HepG2 (cell line): ENCODE measurements around the gene NOX3. TPM values are rescaled to one million over a fixed set of nuclear protein-coding genes. Genes with fewer than 3 reads are reported as not detected.

Experiments
- ATAC-seq: fragments of 200-7000 bp; cut with Tn5 transposase; 3 replicates; pipeline ENCODE4 v1.9.1; 2020; ENCODE audit warnings: mild to moderate bottlenecking, moderate library complexity
- BruUV-seq: library from RNA; stranded (reverse); fragments of 400-500 nt; replicated peaks from 2 replicates; lab custom pipeline; 2021; lab: Mats Ljungman, UMichigan
- CTCF ChIA-PET: fragments of 300-600 bp; formaldehyde crosslinking; extraction: SDS; loops from one replicate; lab custom pipeline; 2021; ENCODE audit warnings: low total read pairs, inconsistent platforms, low intra/inter-chr PET ratio; lab: Yijun Ruan, JAX
- POLR2A ChIA-PET: fragments of 350-600 bp; sonication (Branson Sonifier 250); formaldehyde crosslinking; loops from one replicate; lab custom pipeline; 2020; ENCODE audit warnings: antibody characterized with exemption, inconsistent platforms; lab: Yijun Ruan, JAX
- DNase-seq: peaks from one replicate; pipeline ENCODE4 v3.0.0-alpha.2; 2015; ENCODE audit warnings: low spot score
- FAIRE-seq: peaks from 3 replicates; lab custom pipeline; 2011; peaks lifted over from hg19 to GRCh38; lab: Jason Lieb, UNC
- H2AFZ ChIP-seq: one replicate; pipeline ENCODE4 v1.6.1; 2011; ENCODE audit warnings: low read length, inconsistent platforms
- H3K27ac ChIP-seq: fragments of 300-600 bp; 3 replicates; pipeline ENCODE4 v1.8.0; 2011; ENCODE audit warnings: mixed run types, mild to moderate bottlenecking, mixed read lengths, low read length, inconsistent platforms; ENCODE audit not compliant: insufficient read depth; ENCODE audit errors: extremely low read length
- H3K27me3 ChIP-seq, 2 experiments: fragments of 200-600 bp in 1 of 2; 2 replicates in 1 of 2; 3 replicates in 1 of 2; pipeline versions ENCODE4 v1.6.0 to v1.8.0; 2011; ENCODE audit warnings: low read length in 2 of 2, mild to moderate bottlenecking in 2 of 2, moderate library complexity in 2 of 2, inconsistent platforms in 1 of 2; ENCODE audit not compliant: insufficient read depth in 2 of 2, control insufficient read depth in 1 of 2
- H3K36me3 ChIP-seq, 2 experiments: fragments of 200-600 bp in 1 of 2; replicated peaks in 1 of 2; 2 replicates in 1 of 2; 3 replicates in 1 of 2; pipeline versions ENCODE4 v1.5.1 to v1.8.0; 2011; ENCODE audit warnings: low read length in 2 of 2, inconsistent platforms in 1 of 2; ENCODE audit not compliant: insufficient read depth in 2 of 2, control insufficient read depth in 1 of 2
- H3K4me1 ChIP-seq: 2 replicates; pipeline ENCODE4 v1.5.1; 2012; ENCODE audit warnings: low read length, inconsistent platforms; ENCODE audit not compliant: insufficient read depth
- H3K4me2 ChIP-seq: 2 replicates; pipeline ENCODE4 v1.6.0; 2011; ENCODE audit warnings: low read depth, low read length, inconsistent platforms
- H3K4me3 ChIP-seq, 3 experiments: fragments of 200-600 bp in 1 of 3; sonication (generic), shearing (Covaris generic) in 1 of 3; replicated peaks in 1 of 3; 2 replicates each; pipeline ENCODE4 v1.5.1; 2011 to 2016; ENCODE audit warnings: low read length in 3 of 3, inconsistent platforms in 2 of 3, low read depth in 2 of 3, mild to moderate bottlenecking in 2 of 3, control low read depth in 1 of 3, mixed read lengths in 1 of 3; ENCODE audit not compliant: insufficient read depth in 1 of 3
- H3K79me2 ChIP-seq: one replicate; pipeline ENCODE4 v1.6.1; 2011; ENCODE audit warnings: low read length, inconsistent platforms; ENCODE audit not compliant: insufficient read depth
- H3K9ac ChIP-seq: 2 replicates; pipeline ENCODE4 v1.6.0; 2011; ENCODE audit warnings: mild to moderate bottlenecking, low read depth, low read length, inconsistent platforms; ENCODE audit not compliant: insufficient read depth
- H3K9me3 ChIP-seq: 2 replicates; pipeline ENCODE4 v1.5.1; 2012; ENCODE audit warnings: mild to moderate bottlenecking, low read length
- H4K20me1 ChIP-seq: 2 replicates; pipeline ENCODE4 v1.6.0; 2011; ENCODE audit warnings: inconsistent platforms, mild to moderate bottlenecking, low read length, moderate library complexity; ENCODE audit not compliant: insufficient read depth
- CC2D1A ChIP-seq: sonication (generic); formaldehyde crosslinking; IDR thresholded peaks from 2 replicates; pipeline ENCODE4 v1.8.1; 2023; ENCODE audit warnings: mild to moderate bottlenecking, missing genetic modification reagents
- JUN ChIP-seq: sonication (generic); formaldehyde crosslinking; IDR thresholded peaks from 2 replicates; pipeline ENCODE4 v1.4.0; 2020; ENCODE audit warnings: mild to moderate bottlenecking, missing genetic modification reagents
- KDM3A ChIP-seq: IDR thresholded peaks from 2 replicates; pipeline ENCODE4 v1.6.1; 2018; ENCODE audit warnings: low read depth, missing compliant biosample characterization
- KLF9 ChIP-seq: IDR thresholded peaks from 2 replicates; pipeline ENCODE4 v1.6.1; 2016; ENCODE audit warnings: low read depth
- MAFF ChIP-seq: IDR thresholded peaks from 2 replicates; pipeline ENCODE4 v1.6.1; 2011; ENCODE audit warnings: low read depth, low read length, improper control_type of control experiment
- PHF5A ChIP-seq: IDR thresholded peaks from one replicate; pipeline ENCODE4 v1.6.1; 2018; ENCODE audit warnings: low read depth, missing genetic modification reagents; ENCODE audit not compliant: unreplicated experiment
- SOX5 ChIP-seq: IDR thresholded peaks from 2 replicates; pipeline ENCODE4 v1.6.1; 2016; ENCODE audit warnings: borderline replicate concordance
- SOX6 ChIP-seq, 2 experiments: fragments of 450-650 bp in 1 of 2; sonication (generic) in 1 of 2; formaldehyde crosslinking in 1 of 2; IDR thresholded peaks; 2 replicates each; pipeline versions ENCODE4 v1.4.0 to v1.6.1; 2017 to 2020; ENCODE audit warnings: antibody characterized with exemption in 1 of 2, mild to moderate bottlenecking in 1 of 2, missing genetic modification reagents in 1 of 2
- ZFAT ChIP-seq: sonication (generic); formaldehyde crosslinking; conservative IDR thresholded peaks from 2 replicates; pipeline ENCODE4 v1.8.1; 2023; ENCODE audit warnings: missing genetic modification reagents, inconsistent platforms
- ZFP36L2 ChIP-seq: sonication (generic); formaldehyde crosslinking; IDR thresholded peaks from 2 replicates; pipeline ENCODE4 v1.4.0; 2020; ENCODE audit warnings: missing genetic modification reagents
- ZNF124 ChIP-seq: sonication (generic); formaldehyde crosslinking; IDR thresholded peaks from 2 replicates; pipeline ENCODE4 v1.4.0; 2020; ENCODE audit warnings: missing genetic modification reagents
- ZNF331 ChIP-seq: sonication (generic); formaldehyde crosslinking; IDR thresholded peaks from 2 replicates; pipeline ENCODE4 v1.4.0; 2020; ENCODE audit warnings: missing genetic modification reagents
- ZNF350 ChIP-seq: sonication (generic); formaldehyde crosslinking; IDR thresholded peaks from 2 replicates; pipeline ENCODE4 v1.4.0; 2020; ENCODE audit warnings: mild to moderate bottlenecking, low read depth, missing genetic modification reagents, borderline replicate concordance
- ZNF468 ChIP-seq: sonication (generic); formaldehyde crosslinking; IDR thresholded peaks from 2 replicates; pipeline ENCODE4 v1.8.0; 2022; ENCODE audit warnings: mild to moderate bottlenecking, moderate library complexity, missing genetic modification reagents
- ZNF7 ChIP-seq: IDR thresholded peaks from 2 replicates; pipeline ENCODE4 v1.6.1; 2016; ENCODE audit warnings: missing biosample characterization, missing genetic modification reagents
- ZNF737 ChIP-seq: sonication (generic); formaldehyde crosslinking; IDR thresholded peaks from 2 replicates; pipeline ENCODE4 v1.5.0; 2020; ENCODE audit warnings: missing genetic modification reagents, mild to moderate bottlenecking, borderline replicate concordance
- whole genome bisulfite sequencing: methylation state at CpG from one replicate; pipeline ENCODE4 v1.1.6; 2017; ENCODE audit warnings: low lambda C conversion rate; 5-methylcytosine and 5-hydroxymethylcytosine counted together
- in situ Hi-C: cut with HindIII; loops from 2 replicates; pipeline ENCODE4 v1.10.0; 2017; ENCODE audit warnings: low pct_unique_long_range_greater_than_20kb; ENCODE audit not compliant: extremely low pct_ligation_motif_present
- intact Hi-C: fragments of 100-400 bp; cut with micrococcal nuclease; formaldehyde crosslinking; loops from one replicate; pipeline ENCODE4 v1.10.0; 2022; ENCODE audit not compliant: unreplicated experiment
- polyA plus RNA-seq, 8 experiments: library from polyadenylated mRNA; depleted of rRNA in 3 of 8; stranded (reverse) in 7 of 8; unstranded in 1 of 8; fragments of >200 nt; fragmentation: Illumina TruSeq in 4 of 8; extraction: Trizol in 4 of 8; gene quantifications; 2 replicates each; pipeline versions ENCODE4 v1.2.1 to v1.2.3, GENCODE V29; 2011 to 2016; ENCODE audit warnings: low read depth in 4 of 8, missing spikeins in 1 of 8, mixed read lengths in 1 of 8; ENCODE audit not compliant: insufficient read depth in 1 of 8
- total RNA-seq, 5 experiments: library from RNA; depleted of rRNA; stranded (reverse); fragments of >200 nt; fragmentation: Illumina TruSeq; extraction: Trizol; gene quantifications; 2 replicates each; pipeline ENCODE4 v1.2.3, GENCODE V29; 2016; ENCODE audit warnings: low read depth in 1 of 5
- TF ChIP-seq, protein P1 (sequence below): sonication (generic); formaldehyde crosslinking; IDR thresholded peaks from 2 replicates; pipeline ENCODE4 v1.5.0; 2020; ENCODE audit warnings: mild to moderate bottlenecking, missing genetic modification reagents, borderline replicate concordance
- TF ChIP-seq, protein P2 (sequence below): IDR thresholded peaks from 2 replicates; pipeline ENCODE4 v1.6.1; 2012; ENCODE audit warnings: low read depth, low read length, improper control_type of control experiment
- TF ChIP-seq, protein P3 (sequence below): sonication (generic); formaldehyde crosslinking; IDR thresholded peaks from 2 replicates; pipeline ENCODE4 v1.4.0; 2020; ENCODE audit warnings: low read depth, mild to moderate bottlenecking, missing genetic modification reagents

The NOX3 gene
- total and polyA plus RNA-seq, 2 of the 13 experiments (the other 11 are each of a cell fraction or from before 2014, with no cell fraction given) = 0.09 to 0.18 TPM

DNA sequence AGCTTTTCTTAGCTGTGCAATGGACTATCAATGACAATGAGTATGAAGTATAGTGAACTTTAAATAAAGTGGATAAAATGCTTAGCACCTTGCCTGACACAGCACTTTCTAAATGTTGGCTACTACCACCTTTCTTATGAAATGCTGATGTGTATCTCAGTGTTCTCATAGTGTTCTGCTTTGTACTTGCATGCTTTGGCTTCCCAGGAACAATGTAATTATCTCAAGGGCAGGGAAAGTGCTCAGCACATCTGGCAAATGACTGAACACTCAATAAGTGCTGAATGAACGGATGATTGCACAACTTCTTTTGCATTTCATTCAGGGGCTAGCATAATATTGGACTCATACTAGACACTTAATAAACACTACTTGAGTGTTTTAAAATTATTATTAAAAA lies 28.2 kb upstream of the NOX3 start:
- Histone ChIP-seq H3K4me3 (no peak overlapping the region), H3K4me1 (peaks cover 60% of the 10 kb centered on the region), H3K4me2 (no peak overlapping the region), H3K27me3 (no peaks in the 10 kb centered on the region), H3K27ac (peak overlapping the region; percentile 14), H4K20me1 (no peaks in the 10 kb centered on the region), H3K36me3 (no peaks in the 10 kb centered on the region), H3K79me2 (no peaks in the 10 kb centered on the region), H3K9me3 (0 out of 2 replicates have a peak, but pooled peaks cover 14% of the 10 kb centered on the region), H3K9ac (no peak overlapping the region), H2AFZ (no peak overlapping the region)
- intact Hi-C loops (no loop called here), in situ Hi-C loops (no loop called here)
- peak; percentile 31 for DNase-seq
- no peak for FAIRE-seq
- ChIA-PET CTCF (no interaction called here), POLR2A (interaction anchor here (1.3 kb wide), 1 partner anchor 155 kb away, joined by 6 read pairs; no protein-coding TSS in a partner anchor)
- BruUV-seq = no TSS peak
- ATAC-seq = no peak
- WGBS = 15% methylated on average over 1 of the region's 1 CpG
- TF ChIP-seq SOX6 (IDR thresholded peaks at IDR 0.05) = no peak
- 0 out of 2 replicates have a peak, but pooled peaks have one; percentile 11 for TF ChIP-seq SOX6 (CRISPR knock-in tag; IDR thresholded peaks at IDR 0.05)
- TF ChIP-seq ZFP36L2 (CRISPR knock-in tag) = no peak
- TF ChIP-seq ZNF737 (CRISPR knock-in tag) = no peak
- TF ChIP-seq, protein P1, sequence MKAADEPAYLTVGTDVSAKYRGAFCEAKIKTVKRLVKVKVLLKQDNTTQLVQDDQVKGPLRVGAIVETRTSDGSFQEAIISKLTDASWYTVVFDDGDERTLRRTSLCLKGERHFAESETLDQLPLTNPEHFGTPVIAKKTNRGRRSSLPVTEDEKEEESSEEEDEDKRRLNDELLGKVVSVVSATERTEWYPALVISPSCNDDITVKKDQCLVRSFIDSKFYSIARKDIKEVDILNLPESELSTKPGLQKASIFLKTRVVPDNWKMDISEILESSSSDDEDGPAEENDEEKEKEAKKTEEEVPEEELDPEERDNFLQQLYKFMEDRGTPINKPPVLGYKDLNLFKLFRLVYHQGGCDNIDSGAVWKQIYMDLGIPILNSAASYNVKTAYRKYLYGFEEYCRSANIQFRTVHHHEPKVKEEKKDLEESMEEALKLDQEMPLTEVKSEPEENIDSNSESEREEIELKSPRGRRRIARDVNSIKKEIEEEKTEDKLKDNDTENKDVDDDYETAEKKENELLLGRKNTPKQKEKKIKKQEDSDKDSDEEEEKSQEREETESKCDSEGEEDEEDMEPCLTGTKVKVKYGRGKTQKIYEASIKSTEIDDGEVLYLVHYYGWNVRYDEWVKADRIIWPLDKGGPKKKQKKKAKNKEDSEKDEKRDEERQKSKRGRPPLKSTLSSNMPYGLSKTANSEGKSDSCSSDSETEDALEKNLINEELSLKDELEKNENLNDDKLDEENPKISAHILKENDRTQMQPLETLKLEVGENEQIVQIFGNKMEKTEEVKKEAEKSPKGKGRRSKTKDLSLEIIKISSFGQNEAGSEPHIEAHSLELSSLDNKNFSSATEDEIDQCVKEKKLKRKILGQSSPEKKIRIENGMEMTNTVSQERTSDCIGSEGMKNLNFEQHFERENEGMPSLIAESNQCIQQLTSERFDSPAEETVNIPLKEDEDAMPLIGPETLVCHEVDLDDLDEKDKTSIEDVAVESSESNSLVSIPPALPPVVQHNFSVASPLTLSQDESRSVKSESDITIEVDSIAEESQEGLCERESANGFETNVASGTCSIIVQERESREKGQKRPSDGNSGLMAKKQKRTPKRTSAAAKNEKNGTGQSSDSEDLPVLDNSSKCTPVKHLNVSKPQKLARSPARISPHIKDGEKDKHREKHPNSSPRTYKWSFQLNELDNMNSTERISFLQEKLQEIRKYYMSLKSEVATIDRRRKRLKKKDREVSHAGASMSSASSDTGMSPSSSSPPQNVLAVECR (CRISPR knock-in tag) = no peak
- TF ChIP-seq JUN = no peak
- TF ChIP-seq, protein P2, sequence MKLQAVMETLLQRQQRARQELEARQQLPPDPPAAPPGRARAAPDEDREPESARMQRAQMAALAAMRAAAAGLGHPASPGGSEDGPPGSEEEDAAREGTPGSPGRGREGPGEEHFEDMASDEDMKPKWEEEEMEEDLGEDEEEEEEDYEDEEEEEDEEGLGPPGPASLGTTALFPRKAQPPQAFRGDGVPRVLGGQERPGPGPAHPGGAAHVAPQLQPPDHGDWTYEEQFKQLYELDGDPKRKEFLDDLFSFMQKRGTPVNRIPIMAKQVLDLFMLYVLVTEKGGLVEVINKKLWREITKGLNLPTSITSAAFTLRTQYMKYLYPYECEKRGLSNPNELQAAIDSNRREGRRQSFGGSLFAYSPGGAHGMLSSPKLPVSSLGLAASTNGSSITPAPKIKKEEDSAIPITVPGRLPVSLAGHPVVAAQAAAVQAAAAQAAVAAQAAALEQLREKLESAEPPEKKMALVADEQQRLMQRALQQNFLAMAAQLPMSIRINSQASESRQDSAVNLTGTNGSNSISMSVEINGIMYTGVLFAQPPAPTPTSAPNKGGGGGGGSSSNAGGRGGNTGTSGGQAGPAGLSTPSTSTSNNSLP = no peak
- TF ChIP-seq KLF9 = no peak
- TF ChIP-seq ZNF468 (CRISPR knock-in tag) = no peak
- TF ChIP-seq ZFAT (CRISPR knock-in tag) = no peak
- TF ChIP-seq KDM3A (CRISPR knock-in tag) = no peak
- TF ChIP-seq, protein P3, sequence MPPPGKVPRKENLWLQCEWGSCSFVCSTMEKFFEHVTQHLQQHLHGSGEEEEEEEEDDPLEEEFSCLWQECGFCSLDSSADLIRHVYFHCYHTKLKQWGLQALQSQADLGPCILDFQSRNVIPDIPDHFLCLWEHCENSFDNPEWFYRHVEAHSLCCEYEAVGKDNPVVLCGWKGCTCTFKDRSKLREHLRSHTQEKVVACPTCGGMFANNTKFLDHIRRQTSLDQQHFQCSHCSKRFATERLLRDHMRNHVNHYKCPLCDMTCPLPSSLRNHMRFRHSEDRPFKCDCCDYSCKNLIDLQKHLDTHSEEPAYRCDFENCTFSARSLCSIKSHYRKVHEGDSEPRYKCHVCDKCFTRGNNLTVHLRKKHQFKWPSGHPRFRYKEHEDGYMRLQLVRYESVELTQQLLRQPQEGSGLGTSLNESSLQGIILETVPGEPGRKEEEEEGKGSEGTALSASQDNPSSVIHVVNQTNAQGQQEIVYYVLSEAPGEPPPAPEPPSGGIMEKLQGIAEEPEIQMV = no peak
- 0 out of 2 replicates have a peak, but pooled peaks have one; percentile 28 for TF ChIP-seq MAFF
- 0 out of 2 replicates have a peak, but pooled peaks have one; percentile 28 for TF ChIP-seq ZNF124
- TF ChIP-seq ZNF350 = no peak
- TF ChIP-seq PHF5A (CRISPR knock-in tag) = no peak
- TF ChIP-seq SOX5 (CRISPR knock-in tag) = peak; percentile 54; the same call in 1 of the 2 replicates
- TF ChIP-seq CC2D1A (CRISPR knock-in tag) = 0 out of 2 replicates have a peak, but pooled peaks have one; percentile 27
- TF ChIP-seq ZNF331 (CRISPR knock-in tag) = peak; percentile 94
- no peak for TF ChIP-seq ZNF7
